Hematopoietic multipotent progenitor cell treated with erythropoietin and hydrocortisone succinate and interleukin-3 and kit ligand, for 6 days (in vitro differentiated cells): ENCODE results near the gene CDC34.

Source experiments
- DNase-seq: peaks from one replicate; pipeline ENCODE4 v3.0.0-alpha.2; 2015

The CDC34 gene

GRCh38 chr19:524062-524674 lies 7.4 kb upstream of the CDC34 start:
- no peak for DNase-seq

GRCh38 chr19:525029-525428 lies 6.5 kb upstream of the CDC34 start:
- DNase-seq = no peak

GRCh38 chr19:525857-526419 lies 5.6 kb upstream of the CDC34 start:
- DNase-seq = no peak

GRCh38 chr19:530134-531008 lies 1.2 kb upstream of the CDC34 start:
- no peak for DNase-seq

- DNase-seq = peak; percentile 91
Observed at GRCh38 chr19:531009-531752, 379 bp upstream of the CDC34 start.

GRCh38 chr19:532561-533363 lies 1.2 kb downstream of the CDC34 start:
- peak; percentile 84 for DNase-seq

- peak; percentile 44 for DNase-seq
Observed at GRCh38 chr19:533364-534058, 2.0 kb downstream of the CDC34 start.

GRCh38 chr19:534088-534487 lies 2.5 kb downstream of the CDC34 start:
- DNase-seq = no peak

GRCh38 chr19:535017-535835 lies 3.7 kb downstream of the CDC34 start:
- no peak for DNase-seq

GRCh38 chr19:536031-536880 lies 4.7 kb downstream of the CDC34 start:
- DNase-seq = no peak

GRCh38 chr19:536881-537404 lies 5.4 kb downstream of the CDC34 start:
- DNase-seq = no peak

- DNase-seq = no peak
Observed at GRCh38 chr19:538641-539428, 7.3 kb downstream of the CDC34 start.

GRCh38 chr19:539429-540030 lies 8.0 kb downstream of the CDC34 start:
- DNase-seq = no peak

GRCh38 chr19:540867-541637 lies 9.5 kb downstream of the CDC34 start:
- DNase-seq = no peak

- DNase-seq = no peak
Observed at GRCh38 chr19:541699-542098, 10.1 kb downstream of the CDC34 start.

GRCh38 chr19:542173-542866 lies 10.8 kb downstream of the CDC34 start:
- DNase-seq = no peak
